GM12892 (cell line): ENCODE results near the gene EP300.
"Not testable (repeated sequence)": the region's sequence is repeated elsewhere in the genome, so short reads cannot be mapped to it uniquely, and the experiment has no call there.

Source experiments
- DNase-seq: peaks from one replicate; pipeline ENCODE4 v3.0.0; 2011; ENCODE audit not compliant: insufficient read length
- FAIRE-seq: peaks from 2 replicates; lab custom pipeline; 2011; peaks lifted over from hg19 to GRCh38; lab: Jason Lieb, UNC
- POLR2A ChIP-seq: IDR thresholded peaks from 2 replicates; pipeline ENCODE4 v1.6.1; 2011; ENCODE audit warnings: low read depth, low read length, control low read depth
- POLR2AphosphoS5 ChIP-seq: IDR thresholded peaks from 2 replicates; pipeline ENCODE4 v1.6.1; 2011; ENCODE audit warnings: low read depth, low read length, control low read depth
- TAF1 ChIP-seq: IDR thresholded peaks from 2 replicates; pipeline ENCODE4 v1.6.1; 2011; ENCODE audit warnings: low read depth, mild to moderate bottlenecking, control low read depth, low read length, borderline replicate concordance

EP300 gene

GRCh38 chr22:41178425-41178975 lies 86.1 kb downstream of the EP300 start:
- no peak for FAIRE-seq
- TF ChIP-seq POLR2AphosphoS5: no peak
- TF ChIP-seq TAF1: no peak
- no peak for TF ChIP-seq POLR2A
- no peak for DNase-seq

- peak; percentile 90 for FAIRE-seq
These were observed 88.0 kb downstream of the EP300 start for GRCh38 chr22:41180362-41180761.

DNA sequence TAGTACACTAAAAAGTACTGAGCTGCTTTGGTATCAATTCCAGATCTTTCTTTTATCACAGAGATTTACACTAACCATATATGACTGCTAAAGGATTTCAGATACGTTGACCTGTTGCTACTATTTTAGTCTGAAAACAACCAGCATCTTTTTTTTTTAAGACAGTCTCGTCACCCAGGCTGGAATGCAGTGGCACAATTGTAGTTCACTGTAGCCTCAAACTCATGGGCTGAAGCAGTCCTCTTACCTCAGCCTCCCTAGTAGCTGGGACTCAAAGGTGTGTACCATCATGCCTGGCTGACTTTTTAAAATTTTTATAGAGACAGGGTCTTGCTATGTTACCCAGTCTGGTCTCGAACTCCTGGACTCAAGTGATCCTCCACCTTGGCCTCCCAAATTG lies 88.5 kb downstream of the EP300 start:
- TF ChIP-seq POLR2AphosphoS5: no peak
- TF ChIP-seq TAF1: no peak
- TF ChIP-seq POLR2A: no peak
- no peak for DNase-seq
- FAIRE-seq: no peak

More at GRCh38 chr22:41180362-41180761, 88.0 kb downstream of the EP300 start:
- not testable (repeated sequence) for DNase-seq

DNA sequence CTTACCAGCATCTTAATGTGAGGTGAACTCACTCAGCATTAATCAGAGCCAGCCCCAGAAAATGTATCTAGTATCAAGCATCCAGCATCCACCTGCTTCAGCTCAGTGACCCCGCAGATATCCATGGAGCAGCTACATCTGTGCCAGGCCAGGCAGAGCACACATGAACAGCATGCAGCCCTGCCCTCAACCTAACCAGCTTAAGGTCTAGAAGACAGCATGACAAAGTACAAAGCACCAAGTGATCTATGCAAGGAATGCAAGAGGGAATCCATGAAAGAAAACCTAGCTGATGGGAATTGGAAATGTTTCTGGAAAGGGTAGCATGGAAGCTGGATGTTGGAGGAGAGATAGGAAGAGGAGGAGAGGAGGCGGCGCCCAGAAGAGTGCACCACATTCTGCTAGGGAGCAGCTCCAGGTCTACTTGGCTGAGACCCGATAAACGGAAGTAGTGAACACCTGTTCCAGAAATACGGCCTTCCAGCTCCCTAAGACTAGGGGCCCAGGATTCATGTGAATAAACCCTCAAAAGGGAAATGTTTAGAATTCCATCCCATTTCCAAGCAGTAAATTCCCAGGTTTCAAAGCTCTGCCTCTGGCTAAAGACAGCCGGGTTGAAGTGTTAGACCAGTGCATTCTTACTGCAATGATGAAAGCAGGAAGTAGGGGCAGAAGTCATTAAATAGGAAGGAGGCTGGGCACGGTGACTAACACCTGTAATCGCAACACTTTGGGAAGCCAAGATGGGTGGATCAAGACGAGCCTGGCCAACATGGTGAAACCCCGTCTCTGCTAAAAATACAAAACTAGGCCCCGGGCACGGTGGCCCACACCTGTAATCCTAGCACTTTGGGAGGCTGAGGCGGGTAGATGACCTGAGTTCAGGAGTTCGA lies 89.2 kb downstream of the EP300 start:
- no peak for FAIRE-seq
- no peak for DNase-seq
- TF ChIP-seq POLR2A (no peak), POLR2AphosphoS5 (peak; percentile 41; the same call in 1 of the 2 replicates)

DNA sequence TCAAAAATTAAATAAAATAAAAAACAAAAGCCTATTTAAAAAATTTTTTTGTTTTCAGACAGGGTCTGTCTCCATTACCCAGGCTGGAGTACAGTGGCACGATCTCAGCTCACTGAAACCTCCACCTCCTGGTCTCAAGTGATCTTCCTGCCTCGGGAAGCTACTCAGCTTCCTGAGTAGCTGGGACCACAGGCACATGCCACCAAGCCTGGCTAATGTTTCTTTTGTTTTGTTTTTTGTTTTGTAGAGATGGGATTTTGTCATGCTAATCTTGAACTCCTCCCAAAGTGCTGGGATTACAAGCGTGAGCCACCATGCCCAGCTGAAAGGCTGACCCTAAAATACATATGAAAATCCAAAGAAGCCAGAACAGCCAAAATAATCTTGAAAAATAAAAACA lies 92.3 kb downstream of the EP300 start:
- FAIRE-seq: no peak
- no peak for TF ChIP-seq TAF1
- TF ChIP-seq POLR2A: no peak
- TF ChIP-seq POLR2AphosphoS5: no peak
- no peak for DNase-seq

DNA sequence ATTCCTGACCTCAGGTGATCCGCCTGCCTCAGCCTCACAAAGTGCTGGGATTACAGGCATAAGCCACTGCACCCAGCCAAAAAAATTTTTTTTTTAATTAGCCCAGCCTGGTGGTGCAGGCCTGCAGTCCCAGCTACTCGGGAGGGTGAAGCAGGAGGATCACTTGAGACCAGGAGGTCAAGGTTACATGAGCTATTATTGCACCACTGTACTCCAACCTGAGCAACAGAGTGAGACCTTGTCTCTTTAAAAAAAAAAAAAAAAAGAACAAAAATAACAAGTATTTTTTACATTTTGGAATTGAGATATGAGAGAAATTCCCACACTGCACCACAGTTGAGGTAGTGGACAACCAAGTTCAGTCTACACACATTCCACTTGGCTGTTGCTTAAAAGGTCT lies 99.1 kb downstream of the EP300 start:
- TF ChIP-seq POLR2AphosphoS5 (no peak), POLR2A (no peak), TAF1 (no peak)
- no peak for FAIRE-seq
- no peak for DNase-seq

GRCh38 chr22:41193829-41194228 lies 101.4 kb downstream of the EP300 start:
- no peak for TF ChIP-seq TAF1
- TF ChIP-seq POLR2A: no peak
- TF ChIP-seq POLR2AphosphoS5: no peak
- FAIRE-seq (no peak), DNase-seq (no peak)

GRCh38 chr22:41197038-41197972 lies 104.9 kb downstream of the EP300 start:
- FAIRE-seq: peak; percentile 90
- TF ChIP-seq POLR2A (no peak), TAF1 (no peak), POLR2AphosphoS5 (no peak)
- peak; percentile 89 for DNase-seq

GRCh38 chr22:41198027-41198580 lies 105.7 kb downstream of the EP300 start:
- FAIRE-seq: peak; percentile 82
- no peak for DNase-seq
- TF ChIP-seq POLR2A (no peak), TAF1 (no peak), POLR2AphosphoS5 (no peak)

DNA sequence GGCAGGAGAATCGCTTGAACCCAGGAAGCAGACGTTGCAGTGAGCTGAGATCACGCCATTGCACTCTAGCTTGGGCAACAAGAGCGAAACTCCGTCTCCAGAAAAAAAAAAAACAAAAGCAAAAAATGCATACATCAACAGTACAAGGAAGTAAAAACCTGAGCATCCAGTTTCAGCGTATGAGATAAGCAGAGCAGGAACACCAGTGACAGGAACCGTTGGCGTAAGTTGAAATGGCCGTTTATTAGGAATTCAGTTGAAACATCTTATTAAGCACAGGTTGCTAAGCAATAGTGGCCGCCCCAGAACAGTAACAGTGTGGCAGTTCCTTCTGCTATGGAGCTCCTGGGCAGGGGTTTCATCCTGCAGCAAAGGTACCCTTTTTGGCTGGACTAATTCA lies 108.7 kb downstream of the EP300 start:
- DNase-seq: no peak
- no peak for FAIRE-seq
- no peak for TF ChIP-seq TAF1
- no peak for TF ChIP-seq POLR2A
- no peak for TF ChIP-seq POLR2AphosphoS5

DNA sequence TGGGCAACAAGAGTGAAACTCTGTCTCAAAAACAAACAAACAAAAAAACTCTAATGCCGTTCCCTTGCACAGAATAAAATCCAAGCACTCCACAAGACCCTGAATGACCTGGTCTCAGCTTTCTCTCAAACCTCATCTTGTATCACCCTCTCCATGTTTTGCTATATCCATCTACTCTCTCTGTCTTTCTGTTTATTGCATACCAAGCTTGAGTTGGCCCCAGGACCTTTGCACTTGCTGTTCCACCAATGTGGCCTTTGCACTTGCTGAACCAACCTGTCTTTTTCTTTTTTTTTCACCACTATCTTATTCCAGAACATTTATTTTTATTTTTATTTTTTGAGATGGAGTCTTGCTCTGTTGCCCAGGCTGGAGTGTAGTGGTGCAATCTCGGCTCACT lies 110.7 kb downstream of the EP300 start:
- no peak for TF ChIP-seq POLR2AphosphoS5
- no peak for TF ChIP-seq TAF1
- no peak for TF ChIP-seq POLR2A
- no peak for DNase-seq
- FAIRE-seq: no peak
